IMR-90 (cell line): ENCODE measurements around the gene KIAA0408.

Experiments used
- ELK1 ChIP-seq: fragments of 150-350 bp; IDR thresholded peaks from 2 replicates; pipeline ENCODE4 v1.6.1; 2016; ENCODE audit warnings: low read depth, mild to moderate bottlenecking, low read length, moderate library complexity, borderline replicate concordance
- MAFK ChIP-seq: IDR thresholded peaks from 2 replicates; pipeline ENCODE4 v1.6.1; 2012; ENCODE audit warnings: low read depth, low read length, improper control_type of control experiment
- POLR2A ChIP-seq: IDR thresholded peaks from 2 replicates; pipeline ENCODE4 v1.6.1; 2012; ENCODE audit warnings: mild to moderate bottlenecking, low read depth, low read length
- TF ChIP-seq, protein P1 (sequence below): conservative IDR thresholded peaks from 2 replicates; pipeline ENCODE4 v1.5.1; 2012; ENCODE audit warnings: mild to moderate bottlenecking, low read depth, low read length, improper control_type of control experiment

- TF ChIP-seq, protein P1, sequence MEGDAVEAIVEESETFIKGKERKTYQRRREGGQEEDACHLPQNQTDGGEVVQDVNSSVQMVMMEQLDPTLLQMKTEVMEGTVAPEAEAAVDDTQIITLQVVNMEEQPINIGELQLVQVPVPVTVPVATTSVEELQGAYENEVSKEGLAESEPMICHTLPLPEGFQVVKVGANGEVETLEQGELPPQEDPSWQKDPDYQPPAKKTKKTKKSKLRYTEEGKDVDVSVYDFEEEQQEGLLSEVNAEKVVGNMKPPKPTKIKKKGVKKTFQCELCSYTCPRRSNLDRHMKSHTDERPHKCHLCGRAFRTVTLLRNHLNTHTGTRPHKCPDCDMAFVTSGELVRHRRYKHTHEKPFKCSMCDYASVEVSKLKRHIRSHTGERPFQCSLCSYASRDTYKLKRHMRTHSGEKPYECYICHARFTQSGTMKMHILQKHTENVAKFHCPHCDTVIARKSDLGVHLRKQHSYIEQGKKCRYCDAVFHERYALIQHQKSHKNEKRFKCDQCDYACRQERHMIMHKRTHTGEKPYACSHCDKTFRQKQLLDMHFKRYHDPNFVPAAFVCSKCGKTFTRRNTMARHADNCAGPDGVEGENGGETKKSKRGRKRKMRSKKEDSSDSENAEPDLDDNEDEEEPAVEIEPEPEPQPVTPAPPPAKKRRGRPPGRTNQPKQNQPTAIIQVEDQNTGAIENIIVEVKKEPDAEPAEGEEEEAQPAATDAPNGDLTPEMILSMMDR: no peak
- TF ChIP-seq ELK1 (no peak), MAFK (no peak), POLR2A (no peak)
Measured at GRCh38 chr6:127475135-127475822, 16.1 kb upstream of the KIAA0408 start.
